Naive thymus-derived CD4-positive, alpha-beta T cell (primary cell): ENCODE data around the gene KRTDAP. TPM values are rescaled to one million over a fixed set of nuclear protein-coding genes. Genes with fewer than 3 reads are reported as not detected.

Experiments
- ATAC-seq: fragments of 150-1000 bp; cut with Tn5 transposase; 2 replicates; pipeline ENCODE4 v1.10.0; 2021; ENCODE audit warnings: mild to moderate bottlenecking, moderate library complexity
- CTCF ChIA-PET: fragments of 350-600 bp; sonication (Branson Sonifier 250); formaldehyde crosslinking; loops from one replicate; lab custom pipeline; 2021; ENCODE audit warnings: antibody characterized with exemption; lab: Charles Lee
- POLR2A ChIA-PET: fragments of 350-600 bp; sonication (Branson Sonifier 250); formaldehyde crosslinking; loops from one replicate; lab custom pipeline; 2021; ENCODE audit warnings: antibody characterized with exemption, inconsistent platforms; lab: Charles Lee
- DNase-seq, 9 donors: peaks; one replicate each; pipeline versions ENCODE4 v3.0.0 to v3.0.0-alpha.2; 2020 to 2022; ENCODE audit warnings: mixed read lengths in 1 of 9
- H3K27ac ChIP-seq: one replicate; pipeline ENCODE4 v1.7.0; 2013; ENCODE audit warnings: mild to moderate bottlenecking, low read depth, low read length, moderate library complexity
- H3K27me3 ChIP-seq, 2 donors: one replicate each; pipeline ENCODE4 v1.7.0; 2013; ENCODE audit warnings: low read length in 2 of 2, mild to moderate bottlenecking in 2 of 2, moderate library complexity in 2 of 2; ENCODE audit not compliant: control insufficient read depth in 2 of 2, insufficient read depth in 2 of 2
- H3K36me3 ChIP-seq, 3 experiments: 1 replicate in 2 of 3; 2 replicates in 1 of 3; pipeline ENCODE4 v1.7.0; 2013; ENCODE audit warnings: low read length in 3 of 3, mild to moderate bottlenecking in 3 of 3, moderate library complexity in 1 of 3; ENCODE audit not compliant: insufficient read depth in 3 of 3, control insufficient read depth in 2 of 3
- H3K4me1 ChIP-seq, 2 donors: one replicate each; pipeline ENCODE4 v1.7.0; 2013; ENCODE audit warnings: low read length in 2 of 2, mild to moderate bottlenecking in 2 of 2, moderate library complexity in 1 of 2; ENCODE audit not compliant: control insufficient read depth in 2 of 2, insufficient read depth in 2 of 2
- H3K4me3 ChIP-seq: 2 replicates; pipeline ENCODE4 v1.7.0; 2013; ENCODE audit warnings: mild to moderate bottlenecking, low read length
- H3K9me3 ChIP-seq, 3 experiments: 1 replicate in 2 of 3; 2 replicates in 1 of 3; pipeline ENCODE4 v1.7.0; 2013; ENCODE audit warnings: low read length in 3 of 3; ENCODE audit not compliant: control insufficient read depth in 2 of 3
- H3K27ac Mint-ChIP-seq, 9 donors: one replicate each; pipeline ENCODE4 v1.8.0; 2020 to 2022; ENCODE audit warnings: mixed read lengths in 9 of 9, mild to moderate bottlenecking in 8 of 9, moderate library complexity in 5 of 9, inconsistent platforms in 2 of 9
- H3K27me3 Mint-ChIP-seq, 5 donors: one replicate each; pipeline ENCODE4 v1.8.0; 2021 to 2022; ENCODE audit warnings: mixed read lengths in 5 of 5, mild to moderate bottlenecking in 1 of 5
- H3K36me3 Mint-ChIP-seq, 5 donors: one replicate each; pipeline ENCODE4 v1.8.0; 2020 to 2022; ENCODE audit warnings: mixed read lengths in 5 of 5, mild to moderate bottlenecking in 3 of 5, inconsistent platforms in 1 of 5
- H3K4me1 Mint-ChIP-seq, 7 donors: one replicate each; pipeline ENCODE4 v1.8.0; 2020 to 2022; ENCODE audit warnings: mixed read lengths in 7 of 7, mild to moderate bottlenecking in 3 of 7, inconsistent platforms in 1 of 7
- H3K4me3 Mint-ChIP-seq, 10 donors: one replicate each; pipeline ENCODE4 v1.8.0; 2020 to 2022; ENCODE audit warnings: mild to moderate bottlenecking in 10 of 10, mixed read lengths in 10 of 10, moderate library complexity in 6 of 10, inconsistent platforms in 2 of 10
- H3K9me3 Mint-ChIP-seq, 11 donors: one replicate each; pipeline ENCODE4 v1.8.0; 2020 to 2022; ENCODE audit warnings: mixed read lengths in 11 of 11, mild to moderate bottlenecking in 4 of 11, inconsistent platforms in 1 of 11, moderate library complexity in 1 of 11
- intact Hi-C, 2 donors: fragments of 100-400 bp; cut with micrococcal nuclease; formaldehyde crosslinking; loops; one replicate each; pipeline ENCODE4 v1.15.1; 2023
- polyA plus RNA-seq, 2 donors: library from polyadenylated mRNA; unstranded; fragments of 300-500 nt; fragmentation: Illumina TruSeq; gene quantifications; one replicate each; pipeline ENCODE4 v1.2.3, GENCODE V29; 2021
- total RNA-seq, 6 experiments: library from RNA in 5 of 6; stranded (reverse) in 5 of 6; gene quantifications; 1 replicate in 5 of 6; 2 replicates in 1 of 6; pipeline ENCODE4 v1.2.3 and lab custom pipeline; 2021 to 2026

The KRTDAP gene
- total and polyA plus RNA-seq, 7 experiments from 2014 or later: not detected

- Histone ChIP-seq H3K4me3 (no peak overlapping the region), H3K36me3 (no peaks in the 10 kb centered on the region), H3K9me3 (no peaks in the 10 kb centered on the region), H3K4me1 (peaks cover 7 to 21% of the 10 kb centered on the region in 2 donors), H3K27ac (no peak overlapping the region), H3K27me3 (no peaks in the 10 kb centered on the region)
- ATAC-seq (no peak), DNase-seq (no peak)
- POLR2A ChIA-PET: no interaction called here
- H3K4me3 Mint-ChIP-seq: peak overlapping the region in 1 of 10 donors; percentile 25
- H3K27ac Mint-ChIP-seq: no peak overlapping the region
- H3K27me3 Mint-ChIP-seq: peaks cover 0 to 26% (median 0%) of the 10 kb centered on the region in 5 donors
- intact Hi-C loops: no loop called here
- H3K36me3 Mint-ChIP-seq: peaks cover 0 to 4% (median 0%) of the 10 kb centered on the region in 5 donors
- peaks cover 19 to 34% (median 30%) of the 10 kb centered on the region in 7 donors for H3K4me1 Mint-ChIP-seq
- CTCF ChIA-PET: interaction anchor here (1.3 kb wide), 1 partner anchor 11 kb away, joined by 3 read pairs; no protein-coding TSS in a partner anchor
- H3K9me3 Mint-ChIP-seq: peaks cover 0 to 1% (median 0%) of the 10 kb centered on the region in 11 donors
Measured at GRCh38 chr19:35455616-35456201, 34.6 kb downstream of the KRTDAP start.

GRCh38 chr19:35454663-35455062, 35.6 kb downstream of the KRTDAP start:
- H3K4me1 ChIP-seq: peaks cover 7 to 25% of the 10 kb centered on the region in 2 donors
- no peaks in the 10 kb centered on the region for H3K27me3 ChIP-seq
- Mint-ChIP-seq H3K36me3 (peaks cover 0 to 4% (median 0%) of the 10 kb centered on the region in 5 donors), H3K4me1 (peaks cover 16 to 32% (median 28%) of the 10 kb centered on the region in 7 donors), H3K27me3 (peaks cover 0 to 32% (median 0%) of the 10 kb centered on the region in 5 donors), H3K27ac (no peak overlapping the region), H3K9me3 (peaks cover 0 to 2% (median 0%) of the 10 kb centered on the region in 11 donors), H3K4me3 (no peak overlapping the region)
- no peak overlapping the region for H3K4me3 ChIP-seq
- intact Hi-C loops: no loop called here
- H3K27ac ChIP-seq: no peak overlapping the region
- no peak for DNase-seq
- POLR2A ChIA-PET: interaction anchor here (0.7 kb wide), 1 partner anchor 18 kb away, joined by 3 read pairs; no protein-coding TSS in a partner anchor
- no peaks in the 10 kb centered on the region for H3K9me3 ChIP-seq
- H3K36me3 ChIP-seq: no peaks in the 10 kb centered on the region
- CTCF ChIA-PET: interaction anchor here (0.7 to 1.3 kb wide), 2 partner anchors 10 to 13 kb away, joined by 3 read pairs; no protein-coding TSS in a partner anchor
- ATAC-seq: no peak

- H3K4me3 Mint-ChIP-seq: peak overlapping the region in 3 of 10 donors; percentile 7 to 23 (median 21)
- peaks cover 7 to 29% of the 10 kb centered on the region in 2 donors for H3K4me1 ChIP-seq
- H3K27ac Mint-ChIP-seq: peak overlapping the region in 2 of 9 donors; percentile 5 to 69
- H3K27me3 ChIP-seq: no peaks in the 10 kb centered on the region
- H3K36me3 ChIP-seq: no peaks in the 10 kb centered on the region
- peaks cover 10 to 38% (median 30%) of the 10 kb centered on the region in 7 donors for H3K4me1 Mint-ChIP-seq
- peaks cover 6 to 53% (median 8%) of the 10 kb centered on the region in 5 donors for H3K27me3 Mint-ChIP-seq
- H3K9me3 Mint-ChIP-seq: peaks cover 0 to 2% (median 0%) of the 10 kb centered on the region in 11 donors
- ATAC-seq: peak; percentile 31
- intact Hi-C loops: no loop called here
- DNase-seq: no peak
- H3K36me3 Mint-ChIP-seq: peaks cover 0 to 4% (median 0%) of the 10 kb centered on the region in 5 donors
- ChIA-PET POLR2A (interaction anchor here (0.6 kb wide), 1 partner anchor 16 kb away, joined by 5 read pairs; no protein-coding TSS in a partner anchor), CTCF (interaction anchor here (2.1 kb wide), 1 partner anchor 99 kb away, joined by 4 read pairs; no protein-coding TSS in a partner anchor)
- H3K9me3 ChIP-seq: no peaks in the 10 kb centered on the region
- no peak overlapping the region for H3K4me3 ChIP-seq
- H3K27ac ChIP-seq: no peak overlapping the region
Measured at GRCh38 chr19:35451338-35452096, 38.7 kb downstream of the KRTDAP start.

- H3K9me3 Mint-ChIP-seq: peaks cover 0 to 7% (median 0%) of the 10 kb centered on the region in 11 donors
- peaks cover 7 to 28% of the 10 kb centered on the region in 2 donors for H3K4me1 ChIP-seq
- peaks cover 8 to 53% (median 9%) of the 10 kb centered on the region in 5 donors for H3K27me3 Mint-ChIP-seq
- no peak overlapping the region for H3K27ac Mint-ChIP-seq
- POLR2A ChIA-PET: no interaction called here
- H3K4me1 Mint-ChIP-seq: peaks cover 15 to 43% (median 28%) of the 10 kb centered on the region in 7 donors
- no peak overlapping the region for H3K4me3 Mint-ChIP-seq
- intact Hi-C loops: no loop called here
- H3K27me3 ChIP-seq: no peaks in the 10 kb centered on the region
- no peak overlapping the region for H3K27ac ChIP-seq
- peaks cover 0 to 4% (median 0%) of the 10 kb centered on the region in 5 donors for H3K36me3 Mint-ChIP-seq
- no peaks in the 10 kb centered on the region for H3K36me3 ChIP-seq
- no peak for DNase-seq
- no peaks in the 10 kb centered on the region for H3K9me3 ChIP-seq
- CTCF ChIA-PET: interaction anchor here (2.1 kb wide), 1 partner anchor 97 kb away, joined by 4 read pairs; no protein-coding TSS in a partner anchor
- ATAC-seq: no peak
- no peak overlapping the region for H3K4me3 ChIP-seq
Measured at GRCh38 chr19:35449359-35450043, 40.8 kb downstream of the KRTDAP start.

- Histone ChIP-seq H3K27ac (no peak within 1 kb of the TSS), H3K36me3 (no peaks in the 10 kb centered on the region), H3K4me3 (no peak within 1 kb of the TSS), H3K4me1 (peaks cover 7 to 28% of the 10 kb centered on the region in 2 donors), H3K27me3 (no peaks in the 10 kb centered on the region), H3K9me3 (no peaks in the 10 kb centered on the region)
- POLR2A ChIA-PET: no interaction called here
- peaks cover 8 to 46% (median 9%) of the 10 kb centered on the region in 5 donors for H3K27me3 Mint-ChIP-seq
- H3K9me3 Mint-ChIP-seq: peaks cover 0 to 7% (median 0%) of the 10 kb centered on the region in 11 donors
- intact Hi-C loops: no loop called here
- peaks cover 14 to 43% (median 28%) of the 10 kb centered on the region in 7 donors for H3K4me1 Mint-ChIP-seq
- peak within 1 kb of the TSS in 1 of 9 donors; percentile 14 for H3K27ac Mint-ChIP-seq
- ATAC-seq (no peak), DNase-seq (no peak)
- H3K36me3 Mint-ChIP-seq: peaks cover 0 to 4% (median 0%) of the 10 kb centered on the region in 5 donors
- H3K4me3 Mint-ChIP-seq: no peak within 1 kb of the TSS
- CTCF ChIA-PET: no interaction called here
Measured at GRCh38 chr19:35447606-35448469, 42.4 kb downstream of the KRTDAP start, which contains the start of gene FFAR2. Gene FFAR2 (plus strand): TSS chr19:35448257. CDS start chr19:35449715, 1,458 bp downstream.
